HG02678 (cell line): Measurements from ENCODE around the gene GLYATL1B.
A peak's percentile ranks its signal among the peaks of the same experiment; 100 is the strongest.
"Not testable (repeated sequence)": the region's sequence is repeated elsewhere in the genome, so short reads cannot be mapped to it uniquely, and the experiment has no call there.

Source experiments
- ATAC-seq: cut with Tn5 transposase; IDR thresholded peaks from one replicate; pipeline ENCODE4 v1.9.1; 2021; ENCODE audit warnings: mild to moderate bottlenecking, moderate library complexity; ENCODE audit not compliant: unreplicated experiment

Gene GLYATL1B

GRCh38 chr11:59095225-59095624 lies 9.1 kb downstream of the GLYATL1B start:
- ATAC-seq, result peak; percentile 82

- not testable (repeated sequence) for ATAC-seq
Observed at GRCh38 chr11:59095972-59096575, 10.0 kb downstream of the GLYATL1B start.

- ATAC-seq, result peak; percentile 39
Observed at GRCh38 chr11:59097113-59097708, 11.1 kb downstream of the GLYATL1B start.

- ATAC-seq, result peak; percentile 20
Observed at GRCh38 chr11:59097938-59098337, 11.8 kb downstream of the GLYATL1B start.

- ATAC-seq, result peak; percentile 66
Observed at GRCh38 chr11:59102259-59102765, 16.2 kb downstream of the GLYATL1B start.

- peak; percentile 69 for ATAC-seq
Observed at GRCh38 chr11:59106363-59107336, 20.5 kb downstream of the GLYATL1B start, which contains the start of gene FAM111B. FAM111B (plus strand) TSS chr11:59107237; CDS start chr11:59109626, 2,389 bp downstream.

GRCh38 chr11:59107721-59108120 lies 21.6 kb downstream of the GLYATL1B start:
- ATAC-seq, result peak; percentile 36

GRCh38 chr11:59112494-59112893 lies 26.4 kb downstream of the GLYATL1B start:
- ATAC-seq, result no peak

GRCh38 chr11:59114344-59114743 lies 28.2 kb downstream of the GLYATL1B start:
- no peak for ATAC-seq

- no peak for ATAC-seq
Observed at GRCh38 chr11:59115553-59115952, 29.4 kb downstream of the GLYATL1B start.

- no peak for ATAC-seq
Observed at GRCh38 chr11:59117774-59118173, 31.7 kb downstream of the GLYATL1B start.

GRCh38 chr11:59119826-59120225 lies 33.7 kb downstream of the GLYATL1B start:
- no peak for ATAC-seq

GRCh38 chr11:59135648-59136461 lies 49.7 kb downstream of the GLYATL1B start:
- ATAC-seq, result peak; percentile 98

- ATAC-seq, result not testable (repeated sequence)
Observed at GRCh38 chr11:59136551-59136950, 50.4 kb downstream of the GLYATL1B start.

GRCh38 chr11:59137190-59137589 lies 51.1 kb downstream of the GLYATL1B start:
- no peak for ATAC-seq

- no peak for ATAC-seq
Observed at GRCh38 chr11:59138643-59139042, 52.5 kb downstream of the GLYATL1B start.

- no peak for ATAC-seq
Observed at GRCh38 chr11:59141191-59141590, 55.1 kb downstream of the GLYATL1B start.

- no peak for ATAC-seq
Observed at GRCh38 chr11:59141673-59142460, 55.8 kb downstream of the GLYATL1B start.
